ENCODE measurements around the gene AKAP6.
A peak's percentile ranks its signal among the peaks of the same experiment; 100 is the strongest.

Gene AKAP6

GRCh38 chr14:32491416-32492016 lies 162.4 kb downstream of the AKAP6 start:
- DNase-seq, result peak; percentile 85

- DNase-seq, result no peak
These were observed 163.4 kb downstream of the AKAP6 start for GRCh38 chr14:32492457-32492856.

- DNase-seq, result peak; percentile 9
These were observed 165.7 kb downstream of the AKAP6 start for GRCh38 chr14:32494609-32495434.

GRCh38 chr14:32495435-32495734 lies 166.3 kb downstream of the AKAP6 start:
- no peak for DNase-seq

- DNase-seq, result no peak
These were observed 168.2 kb downstream of the AKAP6 start for GRCh38 chr14:32497248-32497647.

GRCh38 chr14:32507029-32507984 lies 178.2 kb downstream of the AKAP6 start:
- DNase-seq, result no peak

GRCh38 chr14:32508281-32508680 lies 179.2 kb downstream of the AKAP6 start:
- no peak for DNase-seq

GRCh38 chr14:32509632-32510187 lies 180.6 kb downstream of the AKAP6 start:
- no peak for DNase-seq

- DNase-seq, result no peak
These were observed 181.7 kb downstream of the AKAP6 start for GRCh38 chr14:32510815-32511214.

GRCh38 chr14:32512348-32512747 lies 183.2 kb downstream of the AKAP6 start:
- DNase-seq, result no peak

- no peak for DNase-seq
These were observed 183.7 kb downstream of the AKAP6 start for GRCh38 chr14:32512813-32513212.

GRCh38 chr14:32513571-32514009 lies 184.5 kb downstream of the AKAP6 start:
- DNase-seq, result peak; percentile 10

GRCh38 chr14:32514236-32514635 lies 185.1 kb downstream of the AKAP6 start:
- DNase-seq, result no peak

GRCh38 chr14:32514681-32515080 lies 185.6 kb downstream of the AKAP6 start:
- DNase-seq, result no peak

- DNase-seq, result no peak
These were observed 195.7 kb downstream of the AKAP6 start for GRCh38 chr14:32524609-32525375.

GRCh38 chr14:32525591-32525990 lies 196.5 kb downstream of the AKAP6 start:
- DNase-seq, result no peak

GRCh38 chr14:32530800-32531199 lies 201.7 kb downstream of the AKAP6 start:
- DNase-seq, result no peak

- no peak for DNase-seq
These were observed 202.9 kb downstream of the AKAP6 start for GRCh38 chr14:32531942-32532515.

- DNase-seq, result no peak
These were observed 205.0 kb downstream of the AKAP6 start for GRCh38 chr14:32534145-32534544.

GRCh38 chr14:32536175-32536574 lies 207.1 kb downstream of the AKAP6 start:
- DNase-seq, result no peak

- no peak for DNase-seq
These were observed 208.1 kb downstream of the AKAP6 start for GRCh38 chr14:32537166-32537565.

- no peak for DNase-seq
These were observed 213.4 kb downstream of the AKAP6 start for GRCh38 chr14:32542507-32542906.

Data from NCI-H82 (cell line).